AG09309 (cell line): ENCODE measurements around the gene COMMD10.

Experiments used
- DNase-seq: peaks from one replicate; pipeline ENCODE4 v3.0.0-alpha.2; 2010; ENCODE audit warnings: low read depth
- H3K4me3 ChIP-seq: 2 replicates; pipeline ENCODE4 v1.5.1; 2011; ENCODE audit warnings: mild to moderate bottlenecking, low read depth, low read length, moderate library complexity; ENCODE audit not compliant: control insufficient read depth
- CTCF ChIP-seq: IDR thresholded peaks from 2 replicates; pipeline ENCODE4 v1.5.1; 2011; ENCODE audit warnings: mild to moderate bottlenecking, low read depth, low read length, inconsistent platforms; ENCODE audit not compliant: insufficient read depth, control insufficient read depth; ENCODE audit errors: missing control alignments

The COMMD10 gene

DNA sequence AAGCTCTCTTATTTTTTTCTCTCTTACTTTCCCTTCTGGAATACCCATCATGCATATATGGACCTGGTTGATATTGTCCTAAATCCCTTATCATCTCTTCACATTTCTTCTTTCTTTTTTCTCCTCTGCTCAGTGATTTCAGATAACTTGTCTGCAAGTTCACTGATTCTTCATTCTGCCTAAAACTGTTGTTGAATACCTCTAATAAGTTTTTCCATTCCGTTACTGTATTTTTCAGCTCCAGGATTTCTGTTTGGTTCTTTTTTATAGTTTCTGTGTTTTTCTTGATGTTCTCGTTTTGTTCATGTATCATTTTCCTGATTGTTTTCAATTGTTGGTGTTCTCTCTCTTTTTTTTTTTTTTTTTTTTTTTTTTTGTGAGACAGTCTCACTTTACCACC lies 203.7 kb downstream of the COMMD10 start:
- H3K4me3 ChIP-seq = no peak overlapping the region
- DNase-seq = no peak
- no peak for TF ChIP-seq CTCF

DNA sequence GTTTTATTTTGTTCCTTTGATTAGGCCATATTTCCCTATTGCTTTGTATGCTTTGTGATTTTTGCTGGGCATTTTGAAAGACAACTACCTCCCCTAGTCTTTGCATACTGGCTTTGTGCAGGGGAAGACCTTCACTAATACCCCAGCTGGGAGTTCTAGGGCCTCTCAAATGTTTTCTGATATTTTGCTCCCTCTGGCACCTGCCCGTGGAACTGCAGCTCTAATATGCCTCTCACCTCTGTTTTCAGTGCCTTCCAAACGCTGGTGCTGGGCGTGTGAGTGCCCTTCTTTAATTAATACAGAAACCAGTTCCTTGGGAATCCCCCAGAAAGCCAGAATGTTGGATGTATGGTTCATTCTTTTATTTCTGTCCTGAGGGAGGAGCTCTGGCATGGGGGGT lies 204.5 kb downstream of the COMMD10 start:
- DNase-seq = no peak
- TF ChIP-seq CTCF = no peak
- H3K4me3 ChIP-seq = no peak overlapping the region

DNA sequence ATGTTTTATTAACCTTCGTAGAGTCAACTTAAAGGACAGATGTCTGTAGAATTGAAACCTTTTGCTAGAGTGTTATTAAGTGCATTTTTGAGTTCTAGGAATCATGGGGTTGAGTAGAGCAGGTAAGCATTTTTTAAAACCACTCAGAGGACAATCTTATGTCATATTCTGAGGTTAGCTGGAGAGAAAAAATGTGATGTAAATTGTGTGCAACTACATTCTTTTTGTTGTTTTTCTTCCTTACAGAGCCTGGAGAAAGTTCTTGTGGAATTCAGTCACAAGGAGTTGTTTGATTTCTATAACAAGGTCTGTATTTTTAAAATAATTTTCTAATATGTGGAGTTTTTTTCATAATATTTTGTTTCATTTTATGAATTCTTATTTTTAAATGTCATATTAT lies 206.4 kb downstream of the COMMD10 start:
- no peak for DNase-seq
- no peak overlapping the region for H3K4me3 ChIP-seq
- TF ChIP-seq CTCF = no peak

DNA sequence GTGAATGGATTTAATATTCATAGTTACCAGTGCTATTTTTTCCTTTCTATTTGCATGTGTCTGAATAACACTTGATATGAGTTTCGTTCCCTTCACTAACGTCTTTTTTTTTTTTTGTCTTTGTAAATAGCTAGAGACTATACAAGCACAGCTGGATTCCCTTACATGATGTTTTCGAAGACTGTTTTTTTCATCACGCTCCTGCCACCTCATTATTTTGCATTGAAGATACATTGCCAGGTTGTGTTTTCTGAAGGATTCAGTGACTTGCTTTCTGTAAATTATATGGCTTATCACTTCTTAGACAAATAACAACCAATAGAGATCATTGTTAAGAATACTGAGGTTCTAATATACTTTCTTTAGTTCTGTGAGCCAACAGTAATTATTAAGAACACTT lies 207.5 kb downstream of the COMMD10 start:
- TF ChIP-seq CTCF = no peak
- DNase-seq = no peak
- H3K4me3 ChIP-seq = no peak overlapping the region

- no peak for DNase-seq
- no peak overlapping the region for H3K4me3 ChIP-seq
- TF ChIP-seq CTCF = no peak
Measured at GRCh38 chr5:116296335-116297072, 211.7 kb downstream of the COMMD10 start.

- H3K4me3 ChIP-seq = no peak overlapping the region
- TF ChIP-seq CTCF = no peak
- DNase-seq = no peak
Measured at GRCh38 chr5:116297296-116297814, 212.5 kb downstream of the COMMD10 start.
